ENCODE results near the gene C1orf232.

GRCh38 chr1:26169669-26170471, 1.1 kb upstream of the C1orf232 start, which contains the start of gene ZNF593:
- TF ChIP-seq ARID3A (IDR thresholded peaks at IDR 0.05; ENCODE audit: borderline replicate concordance, low read depth, low read length): no peak
- peak; percentile 80 for TF ChIP-seq STAG1 (CRISPR knock-in tag; IDR thresholded peaks at IDR 0.05; ENCODE audit: borderline replicate concordance)
- TF ChIP-seq CCAR2 (IDR thresholded peaks at IDR 0.05; ENCODE audit: low read depth, low read length): no peak
- no peak for TF ChIP-seq CEBPZ (IDR thresholded peaks at IDR 0.05; ENCODE audit: borderline replicate concordance, low read depth, low read length)
- no peak for TF ChIP-seq HDGF (IDR thresholded peaks at IDR 0.05)
- TF ChIP-seq CHD4 (IDR thresholded peaks at IDR 0.05; ENCODE audit: insufficient read depth, insufficient replicate concordance, low read depth, low read length, poor library complexity, severe bottlenecking): peak; percentile 69
- peak; percentile 59 for TF ChIP-seq KLF16 (IDR thresholded peaks at IDR 0.05)
- TF ChIP-seq EP300 (IDR thresholded peaks at IDR 0.05; ENCODE audit: low read length): peak; percentile 35; the same call in 1 of the 2 replicates
- no peak for TF ChIP-seq MEF2D (tag; conservative IDR thresholded peaks at IDR 0.05; ENCODE audit: low read depth)
- TF ChIP-seq TBL1XR1 (IDR thresholded peaks at IDR 0.05; ENCODE audit: low read length in 2 of 2): peak; percentile 12 to 98; a peak in 2 of 4 replicates
- peak; percentile 96 to 99 (median 98) for TF ChIP-seq CTCF (IDR thresholded peaks at IDR 0.05 in 2 of 3, conservative IDR thresholded peaks at IDR 0.05 in 1 of 3; ENCODE audit: insufficient read depth in 2 of 3, low read depth in 1 of 3, low read length in 3 of 3)
- TF ChIP-seq FOXA1 (IDR thresholded peaks at IDR 0.05; ENCODE audit: borderline replicate concordance): no peak
- no peak for TF ChIP-seq ZNF512 (tag; IDR thresholded peaks at IDR 0.05)
- 0 out of 2 replicates have a peak, but pooled peaks have one; percentile 25 for TF ChIP-seq SAFB (IDR thresholded peaks at IDR 0.05; ENCODE audit: borderline replicate concordance, low read depth, low read length)
